22Rv1 (cell line): ENCODE data around the gene TRAPPC11.

Source experiments
- ZFX ChIP-seq: fragments of 450-650 bp; IDR thresholded peaks from 2 replicates; pipeline ENCODE4 v1.6.1; 2017; ENCODE audit warnings: antibody characterized with exemption, borderline replicate concordance
- TF ChIP-seq, protein P1 (sequence below): fragments of 450-650 bp; IDR thresholded peaks from 2 replicates; pipeline ENCODE4 v1.5.1; 2017; ENCODE audit warnings: mild to moderate bottlenecking

DNA sequence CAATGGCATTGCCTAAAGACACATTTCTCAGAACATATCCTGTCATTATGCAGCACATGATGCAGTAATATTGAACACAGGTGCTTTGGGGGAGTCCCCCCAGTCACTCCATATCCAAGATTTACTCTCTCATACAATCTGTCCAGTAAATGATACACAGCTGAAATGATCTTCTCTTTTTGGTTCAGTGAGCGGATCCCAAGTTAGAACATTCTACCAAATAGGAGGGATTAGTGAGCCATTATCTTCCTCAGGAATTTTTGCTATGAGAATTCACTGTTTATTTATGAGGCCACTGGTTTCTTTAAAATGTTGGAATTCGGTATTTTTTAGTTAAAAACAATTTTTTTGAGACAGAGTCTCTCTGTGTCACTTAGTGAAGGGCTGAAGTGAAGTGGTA, 96.5 kb downstream of the TRAPPC11 start:
- TF ChIP-seq, protein P1, sequence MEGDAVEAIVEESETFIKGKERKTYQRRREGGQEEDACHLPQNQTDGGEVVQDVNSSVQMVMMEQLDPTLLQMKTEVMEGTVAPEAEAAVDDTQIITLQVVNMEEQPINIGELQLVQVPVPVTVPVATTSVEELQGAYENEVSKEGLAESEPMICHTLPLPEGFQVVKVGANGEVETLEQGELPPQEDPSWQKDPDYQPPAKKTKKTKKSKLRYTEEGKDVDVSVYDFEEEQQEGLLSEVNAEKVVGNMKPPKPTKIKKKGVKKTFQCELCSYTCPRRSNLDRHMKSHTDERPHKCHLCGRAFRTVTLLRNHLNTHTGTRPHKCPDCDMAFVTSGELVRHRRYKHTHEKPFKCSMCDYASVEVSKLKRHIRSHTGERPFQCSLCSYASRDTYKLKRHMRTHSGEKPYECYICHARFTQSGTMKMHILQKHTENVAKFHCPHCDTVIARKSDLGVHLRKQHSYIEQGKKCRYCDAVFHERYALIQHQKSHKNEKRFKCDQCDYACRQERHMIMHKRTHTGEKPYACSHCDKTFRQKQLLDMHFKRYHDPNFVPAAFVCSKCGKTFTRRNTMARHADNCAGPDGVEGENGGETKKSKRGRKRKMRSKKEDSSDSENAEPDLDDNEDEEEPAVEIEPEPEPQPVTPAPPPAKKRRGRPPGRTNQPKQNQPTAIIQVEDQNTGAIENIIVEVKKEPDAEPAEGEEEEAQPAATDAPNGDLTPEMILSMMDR, result no peak
- no peak for TF ChIP-seq ZFX
